ELR (cell line): ENCODE measurements around the gene OR1K1.
"Not testable (repeated sequence)": the region's sequence is repeated elsewhere in the genome, so short reads cannot be mapped to it uniquely, and the experiment has no call there.

Experiments used
- DNase-seq: peaks from one replicate; pipeline ENCODE4 v3.0.0-alpha.2; 2015; ENCODE audit warnings: low read depth

The OR1K1 gene, protein sequence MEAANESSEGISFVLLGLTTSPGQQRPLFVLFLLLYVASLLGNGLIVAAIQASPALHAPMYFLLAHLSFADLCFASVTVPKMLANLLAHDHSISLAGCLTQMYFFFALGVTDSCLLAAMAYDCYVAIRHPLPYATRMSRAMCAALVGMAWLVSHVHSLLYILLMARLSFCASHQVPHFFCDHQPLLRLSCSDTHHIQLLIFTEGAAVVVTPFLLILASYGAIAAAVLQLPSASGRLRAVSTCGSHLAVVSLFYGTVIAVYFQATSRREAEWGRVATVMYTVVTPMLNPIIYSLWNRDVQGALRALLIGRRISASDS

GRCh38 chr9:122800066-122801060, at the start of gene OR1K1:
Gene OR1K1, plus strand, starts transcription at chr9:122800123. Its CDS starts 0 bp downstream, at chr9:122800123.
- no peak for DNase-seq

DNA sequence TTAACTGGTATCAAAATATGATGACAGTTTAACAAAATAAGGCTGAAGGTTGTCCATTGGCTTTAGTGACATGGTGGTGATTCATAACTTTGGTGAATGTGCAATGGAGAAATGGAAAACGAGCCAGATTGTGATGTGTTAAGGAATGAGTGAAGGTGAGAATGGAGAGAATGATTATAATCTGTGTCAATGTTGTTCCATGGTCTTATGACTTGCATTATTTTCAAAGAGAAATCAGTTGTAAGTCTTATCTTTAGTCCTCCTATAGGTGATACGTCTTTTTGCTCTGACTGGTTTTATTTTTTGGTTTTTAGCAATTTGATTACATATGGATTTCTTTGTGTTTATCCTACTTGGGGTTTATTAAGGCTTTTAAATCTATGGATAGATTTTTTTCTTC, 45.1 kb upstream of the OR1K1 start:
- no peak for DNase-seq

- DNase-seq: no peak
Observed at GRCh38 chr9:122767817-122768216, 32.1 kb upstream of the OR1K1 start.

- DNase-seq: no peak
Observed at GRCh38 chr9:122777052-122777451, 22.9 kb upstream of the OR1K1 start.

GRCh38 chr9:122777935-122778627, 21.8 kb upstream of the OR1K1 start:
- peak; percentile 47 for DNase-seq

DNA sequence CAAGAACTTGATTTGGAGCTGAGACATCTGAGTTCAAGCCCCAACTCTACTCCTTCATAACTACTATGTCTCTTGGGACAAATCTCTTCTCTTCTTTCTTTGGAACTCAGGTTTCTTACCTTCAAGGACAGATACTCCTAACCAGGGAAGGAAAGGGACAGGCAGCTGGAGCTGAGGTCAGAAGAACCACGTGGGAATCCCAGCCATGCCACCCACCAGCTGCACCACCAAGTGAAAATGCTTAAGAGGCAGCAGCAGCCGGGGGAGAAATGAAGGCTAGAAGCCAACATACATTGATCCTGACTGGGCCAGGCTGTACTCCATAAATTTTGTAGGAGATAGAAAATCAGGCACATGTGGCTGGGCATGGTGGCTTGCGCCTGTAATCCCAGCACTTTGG, 20.7 kb upstream of the OR1K1 start:
- DNase-seq: no peak

- DNase-seq: no peak
Observed at GRCh38 chr9:122780026-122780425, 19.9 kb upstream of the OR1K1 start.

- no peak for DNase-seq
Observed at GRCh38 chr9:122781671-122782070, 18.3 kb upstream of the OR1K1 start.

DNA sequence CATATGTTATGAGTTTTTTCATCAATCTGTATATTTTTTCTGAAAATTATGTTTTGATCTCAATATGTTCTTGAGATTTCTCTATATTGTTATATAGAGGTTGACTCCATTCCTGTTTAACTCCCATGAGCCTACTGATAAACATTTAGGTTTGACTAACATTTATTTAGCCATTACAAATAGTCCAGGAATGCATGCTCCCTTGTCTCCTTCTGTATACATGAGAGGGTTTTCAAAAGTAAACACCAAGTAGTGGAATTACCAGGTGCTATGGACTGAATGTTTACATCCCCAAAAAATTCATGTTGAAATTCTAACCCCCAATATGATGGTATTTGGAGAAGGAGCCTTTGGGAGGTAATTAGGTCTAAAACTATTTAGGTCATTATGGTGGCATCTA, 14.7 kb upstream of the OR1K1 start:
- DNase-seq: no peak

DNA sequence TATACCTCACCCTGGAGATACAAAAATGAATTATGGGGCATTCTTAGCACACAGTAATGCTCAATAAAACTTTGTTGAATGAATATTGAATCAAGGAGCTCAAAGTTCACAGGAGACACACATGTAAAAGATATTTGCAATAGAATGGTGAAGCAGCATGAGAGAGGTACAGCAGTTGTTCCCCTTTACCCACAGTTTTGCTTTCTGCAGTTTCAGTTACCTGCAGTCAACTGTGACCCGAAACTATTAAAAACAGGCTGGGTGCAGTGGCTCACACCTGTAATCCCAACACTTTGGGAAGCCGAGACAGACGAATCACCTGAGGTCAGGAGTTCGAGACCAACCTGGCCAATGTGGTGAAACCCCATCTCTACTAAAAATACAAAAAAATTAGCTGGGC, 13.6 kb upstream of the OR1K1 start:
- no peak for DNase-seq

- no peak for DNase-seq
Observed at GRCh38 chr9:122788831-122789230, 11.1 kb upstream of the OR1K1 start, which contains the start of gene OR5C1. Gene OR5C1, plus strand, starts transcription at chr9:122788933. Its CDS starts 0 bp downstream, at chr9:122788933.

DNA sequence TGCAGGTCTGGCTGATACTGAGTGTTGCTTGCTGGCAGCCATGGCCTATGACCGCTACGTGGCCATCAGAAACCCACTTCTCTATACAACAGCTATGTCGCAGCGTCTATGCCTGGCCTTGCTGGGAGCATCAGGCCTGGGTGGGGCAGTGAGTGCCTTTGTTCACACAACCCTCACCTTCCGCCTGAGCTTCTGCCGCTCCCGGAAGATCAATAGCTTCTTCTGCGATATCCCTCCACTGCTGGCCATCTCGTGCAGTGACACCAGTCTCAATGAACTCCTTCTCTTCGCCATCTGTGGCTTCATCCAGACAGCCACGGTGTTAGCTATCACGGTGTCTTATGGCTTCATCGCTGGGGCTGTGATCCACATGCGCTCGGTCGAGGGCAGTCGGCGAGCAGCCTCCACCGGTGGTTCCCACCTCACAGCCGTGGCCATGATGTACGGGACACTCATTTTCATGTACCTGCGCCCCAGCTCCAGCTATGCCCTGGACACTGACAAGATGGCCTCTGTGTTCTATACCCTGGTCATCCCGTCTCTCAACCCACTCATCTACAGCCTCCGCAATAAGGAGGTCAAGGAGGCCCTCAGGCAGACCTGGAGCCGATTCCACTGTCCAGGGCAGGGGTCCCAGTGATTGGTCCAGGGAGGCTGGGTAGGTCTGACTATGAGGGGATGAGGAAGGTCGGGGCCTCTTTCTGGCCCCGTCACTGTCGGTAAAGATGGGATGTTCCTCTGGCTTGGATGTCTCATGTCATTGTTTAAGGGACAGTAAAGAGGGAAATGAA, 10.5 kb upstream of the OR1K1 start:
- no peak for DNase-seq

DNA sequence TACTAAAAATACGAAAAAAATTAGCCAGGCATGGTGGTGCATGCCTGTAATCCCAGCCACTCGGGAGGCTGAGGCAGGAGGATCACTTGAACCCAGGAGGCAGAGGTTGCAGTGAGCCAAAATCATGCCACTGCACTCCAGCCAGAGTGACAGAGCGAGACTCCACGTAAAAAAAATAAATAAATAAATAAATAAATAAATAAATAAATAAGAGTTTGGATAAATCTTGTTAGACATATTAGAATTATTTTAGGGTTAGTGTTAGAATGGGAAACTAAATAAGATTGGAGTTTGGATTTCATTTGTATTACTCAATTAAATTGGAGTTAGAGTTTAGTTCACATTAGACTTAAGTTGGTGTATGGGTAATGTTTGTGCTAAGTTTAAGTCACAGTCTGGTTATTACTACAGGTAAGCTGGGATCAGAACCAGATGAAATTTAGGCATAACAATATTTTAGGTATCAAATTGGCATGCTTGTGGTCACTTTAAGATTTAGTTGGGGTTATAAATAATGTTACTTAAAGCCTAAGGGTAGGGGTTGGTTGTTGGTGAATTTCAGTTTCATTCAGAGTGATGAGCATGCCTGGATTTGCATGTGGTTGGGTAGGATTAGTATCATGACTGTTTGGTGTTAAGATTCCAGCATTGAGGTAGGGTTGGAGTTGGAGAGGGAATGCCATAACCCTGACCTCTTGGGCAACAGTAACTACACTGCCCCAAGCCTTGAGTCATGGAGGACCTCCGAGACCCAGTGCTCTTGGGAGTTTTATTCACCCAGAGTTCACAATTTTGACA, 7.9 kb upstream of the OR1K1 start:
- DNase-seq: no peak

DNA sequence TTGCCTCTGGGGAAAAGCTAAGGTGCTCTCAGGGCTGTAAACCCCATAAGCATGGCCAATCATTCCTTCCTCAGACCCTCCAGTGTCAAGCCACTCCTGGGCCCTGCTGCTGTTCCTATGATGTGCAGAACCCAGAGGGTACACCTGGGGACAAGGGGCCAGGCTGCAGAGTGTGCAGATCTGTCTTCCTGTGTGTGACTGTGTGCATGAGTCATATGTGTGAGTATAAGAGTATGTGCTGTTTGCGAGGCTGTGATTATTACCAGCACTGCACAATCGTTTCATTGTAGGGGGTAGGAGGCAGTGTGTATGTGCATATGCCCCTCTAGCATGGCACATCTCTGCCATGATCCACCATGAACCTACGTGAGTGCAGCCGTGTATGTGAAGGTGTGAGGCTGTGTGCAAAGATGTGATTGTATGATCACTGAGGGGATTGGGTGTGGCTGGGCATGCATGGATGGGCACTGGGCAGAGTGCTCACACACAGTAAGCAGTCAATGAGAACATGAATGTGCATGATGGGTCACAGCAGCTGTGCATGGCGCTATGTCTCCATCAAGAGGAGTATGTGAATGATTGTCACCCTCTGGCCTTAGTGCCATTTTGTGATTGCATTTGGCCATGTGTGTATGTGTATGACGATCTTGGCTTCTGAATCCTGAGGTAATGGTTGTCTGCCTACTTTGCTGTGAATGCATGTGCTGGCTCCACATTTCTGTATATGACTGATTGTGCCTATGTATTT, 2.4 kb upstream of the OR1K1 start:
- DNase-seq: peak; percentile 28

DNA sequence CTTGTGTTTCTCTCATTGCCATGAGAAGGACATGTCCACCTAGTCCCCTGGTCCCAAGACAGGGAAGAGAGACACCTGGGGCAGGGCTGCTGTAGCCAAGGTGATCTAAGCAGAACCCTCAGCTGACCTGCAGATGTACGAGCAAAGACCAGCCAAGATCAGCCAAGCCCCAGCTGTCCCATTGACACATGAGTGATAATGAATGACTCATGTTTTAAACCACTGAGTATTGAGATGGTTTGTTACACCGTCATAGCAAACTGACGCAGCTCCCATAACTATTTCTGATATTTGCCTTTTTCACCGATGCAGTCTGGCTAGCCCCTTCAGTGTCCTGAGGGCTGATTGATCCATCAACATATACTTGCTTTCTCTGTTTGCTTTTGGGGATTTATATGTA, 6.7 kb downstream of the OR1K1 start:
- peak; percentile 30 for DNase-seq

GRCh38 chr9:122807271-122807900, 7.5 kb downstream of the OR1K1 start:
- DNase-seq: no peak

DNA sequence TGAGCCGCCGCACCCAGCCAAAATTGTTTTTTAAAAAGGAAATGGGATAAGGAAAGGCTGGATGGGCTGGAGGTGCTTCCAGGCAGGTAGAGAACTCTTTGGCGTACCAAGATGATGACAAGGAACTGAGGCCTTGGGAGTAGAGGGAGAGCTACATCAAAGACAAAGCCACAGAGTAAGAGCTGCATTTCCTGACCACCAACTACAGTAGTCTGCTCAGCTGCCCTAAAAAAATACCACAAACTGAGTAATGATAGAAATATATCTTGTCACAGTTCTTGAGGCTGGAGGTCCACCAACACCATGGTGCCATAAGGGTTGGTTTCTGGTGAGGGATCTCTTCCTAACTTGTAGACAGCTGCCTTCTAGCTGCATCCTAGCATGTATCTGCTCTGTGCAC, 8.2 kb downstream of the OR1K1 start:
- DNase-seq: no peak

GRCh38 chr9:122809261-122809660, 9.3 kb downstream of the OR1K1 start:
- DNase-seq: not testable (repeated sequence)

DNA sequence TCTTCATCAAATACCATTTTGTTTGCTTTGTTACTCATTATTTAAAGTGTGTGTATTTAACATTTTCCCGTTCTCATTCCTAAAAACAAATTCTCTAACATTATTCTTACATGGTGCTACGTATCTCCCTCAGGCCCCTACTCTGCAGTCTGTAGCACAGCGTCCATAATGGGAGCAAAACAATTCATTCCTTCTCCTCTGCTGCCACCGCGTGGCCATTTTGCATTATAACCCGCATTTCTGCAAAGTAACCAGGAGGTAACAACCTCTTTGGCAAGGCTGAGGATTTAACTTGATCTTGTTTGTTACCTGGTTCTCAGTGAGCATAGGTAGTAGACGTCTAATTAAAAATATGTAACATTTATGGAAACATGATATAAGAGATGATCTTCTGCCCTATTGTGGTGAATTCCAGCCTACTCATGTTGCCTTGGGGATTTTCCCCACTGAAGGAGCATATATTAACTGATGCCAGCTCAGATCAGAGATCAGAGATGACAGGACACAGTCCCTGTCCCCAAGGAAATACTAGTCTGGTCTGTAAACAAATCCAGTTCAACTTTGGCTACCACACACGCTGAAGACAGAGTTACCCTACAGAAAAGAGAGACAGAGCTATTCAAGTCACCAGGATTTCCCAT, 10.5 kb downstream of the OR1K1 start:
- peak; percentile 78 for DNase-seq
